ENCODE measurements around the gene ZNF296.

ZNF296 gene

GRCh38 chr19:45047188-45047797, 29.0 kb downstream of the ZNF296 start:
- TF ChIP-seq TAF1 (IDR thresholded peaks at IDR 0.05; ENCODE audit: borderline replicate concordance, low read depth, low read length) (no peak), POLR2AphosphoS5 (IDR thresholded peaks at IDR 0.05; ENCODE audit: low read depth, low read length) (no peak), POLR2A (IDR thresholded peaks at IDR 0.05; ENCODE audit: low read depth, low read length) (no peak)
- peak; percentile 21 for FAIRE-seq
- DNase-seq (ENCODE audit: insufficient read length) = no peak

- no peak for TF ChIP-seq TAF1 (IDR thresholded peaks at IDR 0.05; ENCODE audit: borderline replicate concordance, low read depth, low read length)
- no peak for TF ChIP-seq POLR2A (IDR thresholded peaks at IDR 0.05; ENCODE audit: low read depth, low read length)
- no peak for TF ChIP-seq POLR2AphosphoS5 (IDR thresholded peaks at IDR 0.05; ENCODE audit: low read depth, low read length)
- DNase-seq (ENCODE audit: insufficient read length) (no peak), FAIRE-seq (no peak)
Measured at GRCh38 chr19:45046355-45046754, 29.9 kb downstream of the ZNF296 start.

GRCh38 chr19:45045671-45046353, 30.5 kb downstream of the ZNF296 start:
- FAIRE-seq (no peak), DNase-seq (ENCODE audit: insufficient read length) (no peak)
- 0 out of 2 replicates have a peak, but pooled peaks have one; percentile 20 for TF ChIP-seq POLR2AphosphoS5 (IDR thresholded peaks at IDR 0.05; ENCODE audit: low read depth, low read length)
- no peak for TF ChIP-seq POLR2A (IDR thresholded peaks at IDR 0.05; ENCODE audit: low read depth, low read length)

GRCh38 chr19:45041125-45041524, 35.2 kb downstream of the ZNF296 start:
- TF ChIP-seq TAF1 (IDR thresholded peaks at IDR 0.05; ENCODE audit: borderline replicate concordance, low read depth, low read length) (no peak), POLR2AphosphoS5 (IDR thresholded peaks at IDR 0.05; ENCODE audit: low read depth, low read length) (no peak), POLR2A (IDR thresholded peaks at IDR 0.05; ENCODE audit: low read depth, low read length) (no peak)
- DNase-seq (ENCODE audit: insufficient read length) = no peak
- no peak for FAIRE-seq

- no peak for TF ChIP-seq POLR2AphosphoS5 (IDR thresholded peaks at IDR 0.05; ENCODE audit: low read depth, low read length)
- no peak for TF ChIP-seq POLR2A (IDR thresholded peaks at IDR 0.05; ENCODE audit: low read depth, low read length)
- no peak for TF ChIP-seq TAF1 (IDR thresholded peaks at IDR 0.05; ENCODE audit: borderline replicate concordance, low read depth, low read length)
- FAIRE-seq (no peak), DNase-seq (ENCODE audit: insufficient read length) (no peak)
Measured at GRCh38 chr19:45040059-45040771, 36.1 kb downstream of the ZNF296 start.

GRCh38 chr19:45038931-45039893, 37.1 kb downstream of the ZNF296 start, which contains the start of gene CLASRP:
Gene CLASRP, plus strand, starts transcription at chr19:45039045. Its CDS starts 1,168 bp downstream, at chr19:45040213.
- DNase-seq (ENCODE audit: insufficient read length) (peak; percentile 87), FAIRE-seq (peak; percentile 87)
- TF ChIP-seq TAF1 (IDR thresholded peaks at IDR 0.05; ENCODE audit: borderline replicate concordance, low read depth, low read length) = peak; percentile 87
- peak; percentile 97 for TF ChIP-seq POLR2A (IDR thresholded peaks at IDR 0.05; ENCODE audit: low read depth, low read length)
- TF ChIP-seq POLR2AphosphoS5 (IDR thresholded peaks at IDR 0.05; ENCODE audit: low read depth, low read length) = peak; percentile 94

GRCh38 chr19:45037393-45038169, 38.7 kb downstream of the ZNF296 start:
- no peak for FAIRE-seq
- TF ChIP-seq POLR2AphosphoS5 (IDR thresholded peaks at IDR 0.05; ENCODE audit: low read depth, low read length) = no peak
- no peak for TF ChIP-seq TAF1 (IDR thresholded peaks at IDR 0.05; ENCODE audit: borderline replicate concordance, low read depth, low read length)
- TF ChIP-seq POLR2A (IDR thresholded peaks at IDR 0.05; ENCODE audit: low read depth, low read length) = no peak

GRCh38 chr19:45035755-45036154, 40.5 kb downstream of the ZNF296 start:
- no peak for FAIRE-seq
- DNase-seq (ENCODE audit: insufficient read length) = no peak
- no peak for TF ChIP-seq POLR2AphosphoS5 (IDR thresholded peaks at IDR 0.05; ENCODE audit: low read depth, low read length)
- no peak for TF ChIP-seq TAF1 (IDR thresholded peaks at IDR 0.05; ENCODE audit: borderline replicate concordance, low read depth, low read length)
- TF ChIP-seq POLR2A (IDR thresholded peaks at IDR 0.05; ENCODE audit: low read depth, low read length) = no peak

More at GRCh38 chr19:45037393-45038169, 38.7 kb downstream of the ZNF296 start:
- DNase-seq (ENCODE audit: insufficient read length) = no peak

- no peak for DNase-seq (ENCODE audit: insufficient read length)
- TF ChIP-seq TAF1 (IDR thresholded peaks at IDR 0.05; ENCODE audit: borderline replicate concordance, low read depth, low read length) (no peak), POLR2AphosphoS5 (IDR thresholded peaks at IDR 0.05; ENCODE audit: low read depth, low read length) (no peak), POLR2A (IDR thresholded peaks at IDR 0.05; ENCODE audit: low read depth, low read length) (no peak)
- FAIRE-seq = no peak
Measured at GRCh38 chr19:45032421-45032820, 43.9 kb downstream of the ZNF296 start.

GRCh38 chr19:45030825-45031224, 45.5 kb downstream of the ZNF296 start:
- FAIRE-seq (no peak), DNase-seq (ENCODE audit: insufficient read length) (no peak)
- TF ChIP-seq TAF1 (IDR thresholded peaks at IDR 0.05; ENCODE audit: borderline replicate concordance, low read depth, low read length) = no peak
- TF ChIP-seq POLR2A (IDR thresholded peaks at IDR 0.05; ENCODE audit: low read depth, low read length) = no peak
- no peak for TF ChIP-seq POLR2AphosphoS5 (IDR thresholded peaks at IDR 0.05; ENCODE audit: low read depth, low read length)

Data from GM12892 (cell line).